OCI-LY1 (cell line): ENCODE measurements around the gene HIVEP2.
A peak's percentile ranks its signal among the peaks of the same experiment; 100 is the strongest.

ENCODE experiments used
- H2AFZ ChIP-seq: fragments of 200-600 bp; sonication (generic), shearing (Covaris generic); 2 replicates; pipeline ENCODE4 v1.6.0; 2014; ENCODE audit warnings: antibody characterized with exemption, mild to moderate bottlenecking, low read length
- H3F3A ChIP-seq: fragments of 200-600 bp; sonication (generic), shearing (Covaris generic); 2 replicates; pipeline ENCODE4 v1.6.0; 2014; ENCODE audit warnings: mild to moderate bottlenecking, antibody characterized with exemption, low read length, moderate library complexity; ENCODE audit not compliant: insufficient read depth
- H3K27ac ChIP-seq: fragments of 200-600 bp; sonication (generic); 2 replicates; pipeline ENCODE4 v1.5.1; 2014; ENCODE audit warnings: low read length, mixed run types, mild to moderate bottlenecking, low read depth; ENCODE audit not compliant: poor library complexity, severe bottlenecking
- H3K27me3 ChIP-seq: fragments of 200-600 bp; sonication (generic); 2 replicates; pipeline ENCODE4 v1.6.0; 2014; ENCODE audit warnings: antibody characterized with exemption, mild to moderate bottlenecking, low read length, moderate library complexity; ENCODE audit not compliant: insufficient read depth
- H3K36me3 ChIP-seq: fragments of 200-600 bp; sonication (generic); 2 replicates; pipeline ENCODE4 v1.6.1; 2014; ENCODE audit warnings: mild to moderate bottlenecking, antibody characterized with exemption, low read length, moderate library complexity, mixed read lengths; ENCODE audit not compliant: insufficient read depth
- H3K4me1 ChIP-seq: fragments of 200-600 bp; sonication (generic); 2 replicates; pipeline ENCODE4 v1.5.1; 2014; ENCODE audit warnings: mild to moderate bottlenecking, low read length, moderate library complexity; ENCODE audit not compliant: insufficient read depth, severe bottlenecking
- H3K4me2 ChIP-seq: fragments of 200-600 bp; sonication (generic), shearing (Covaris generic); 2 replicates; pipeline ENCODE4 v1.6.1; 2014; ENCODE audit warnings: low read length
- H3K4me3 ChIP-seq: fragments of 200-600 bp; sonication (generic); 2 replicates; pipeline ENCODE4 v1.5.1; 2014; ENCODE audit warnings: low read length, low read depth, mild to moderate bottlenecking, mixed read lengths; ENCODE audit not compliant: poor library complexity, severe bottlenecking
- H3K79me2 ChIP-seq: fragments of 200-600 bp; shearing (Covaris generic); 2 replicates; pipeline ENCODE4 v1.6.1; 2016; ENCODE audit warnings: mixed run types, low read length, mixed read lengths; ENCODE audit not compliant: insufficient read depth
- H3K9ac ChIP-seq: fragments of 200-600 bp; sonication (generic), shearing (Covaris generic); 2 replicates; pipeline ENCODE4 v1.6.1; 2014; ENCODE audit warnings: mild to moderate bottlenecking, low read length, mixed read lengths
- H3K9me2 ChIP-seq: fragments of 200-600 bp; sonication (generic), shearing (Covaris generic); 2 replicates; pipeline ENCODE4 v1.6.1; 2014; ENCODE audit warnings: low read depth, mild to moderate bottlenecking, low read length, mixed read lengths
- H3K9me3 ChIP-seq: fragments of 200-600 bp; shearing (Covaris generic); 2 replicates; pipeline ENCODE4 v1.6.1; 2014; ENCODE audit warnings: low read length, mixed read lengths
- H4K20me1 ChIP-seq: fragments of 200-600 bp; sonication (generic), shearing (Covaris generic); 2 replicates; pipeline ENCODE4 v1.6.0; 2016; ENCODE audit warnings: mild to moderate bottlenecking, low read length; ENCODE audit not compliant: insufficient read depth
- EZH2 ChIP-seq: fragments of 200-600 bp; sonication (generic), shearing (Covaris generic); IDR thresholded peaks from 2 replicates; pipeline ENCODE4 v1.8.0; 2017; ENCODE audit warnings: borderline replicate concordance, mixed run types, mild to moderate bottlenecking, antibody characterized with exemption, low read length, moderate library complexity, mixed read lengths
- TF ChIP-seq, protein P1 (sequence below): fragments of 200-600 bp; sonication (generic), shearing (Covaris generic); IDR thresholded peaks from 2 replicates; pipeline ENCODE4 v1.5.1; 2017; ENCODE audit warnings: mild to moderate bottlenecking, antibody characterized with exemption, low read length, moderate library complexity, mixed read lengths

The HIVEP2 gene

DNA sequence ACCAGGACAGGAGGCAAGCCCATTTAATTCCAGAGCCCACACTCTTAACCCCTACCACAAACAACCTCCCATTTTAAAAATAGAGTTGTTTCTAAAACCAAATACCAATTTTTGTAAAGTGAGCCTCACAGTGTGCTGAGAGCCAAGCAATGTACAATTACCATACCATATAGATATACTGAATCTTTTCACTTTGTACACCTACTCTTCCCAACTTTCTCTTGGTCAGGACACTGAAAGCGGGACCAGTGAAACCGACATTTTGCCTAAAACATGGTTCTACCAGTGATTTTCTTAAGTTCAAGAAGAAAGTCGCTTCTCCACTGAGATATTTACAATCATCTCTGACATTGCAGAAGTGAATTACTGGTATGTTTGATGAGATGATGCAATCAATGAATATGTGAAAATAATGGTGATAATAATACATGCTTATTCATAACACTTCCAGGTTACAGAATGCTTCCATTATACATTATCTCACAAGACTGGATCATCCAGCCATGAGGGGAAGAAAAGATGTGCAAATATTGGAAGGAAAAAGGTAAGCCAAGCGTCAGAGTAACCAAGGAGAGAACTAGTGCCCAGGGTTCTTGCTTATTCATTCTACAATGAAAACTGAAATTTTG, 74.1 kb downstream of the HIVEP2 start:
- TF ChIP-seq, protein P1, sequence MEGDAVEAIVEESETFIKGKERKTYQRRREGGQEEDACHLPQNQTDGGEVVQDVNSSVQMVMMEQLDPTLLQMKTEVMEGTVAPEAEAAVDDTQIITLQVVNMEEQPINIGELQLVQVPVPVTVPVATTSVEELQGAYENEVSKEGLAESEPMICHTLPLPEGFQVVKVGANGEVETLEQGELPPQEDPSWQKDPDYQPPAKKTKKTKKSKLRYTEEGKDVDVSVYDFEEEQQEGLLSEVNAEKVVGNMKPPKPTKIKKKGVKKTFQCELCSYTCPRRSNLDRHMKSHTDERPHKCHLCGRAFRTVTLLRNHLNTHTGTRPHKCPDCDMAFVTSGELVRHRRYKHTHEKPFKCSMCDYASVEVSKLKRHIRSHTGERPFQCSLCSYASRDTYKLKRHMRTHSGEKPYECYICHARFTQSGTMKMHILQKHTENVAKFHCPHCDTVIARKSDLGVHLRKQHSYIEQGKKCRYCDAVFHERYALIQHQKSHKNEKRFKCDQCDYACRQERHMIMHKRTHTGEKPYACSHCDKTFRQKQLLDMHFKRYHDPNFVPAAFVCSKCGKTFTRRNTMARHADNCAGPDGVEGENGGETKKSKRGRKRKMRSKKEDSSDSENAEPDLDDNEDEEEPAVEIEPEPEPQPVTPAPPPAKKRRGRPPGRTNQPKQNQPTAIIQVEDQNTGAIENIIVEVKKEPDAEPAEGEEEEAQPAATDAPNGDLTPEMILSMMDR: no peak
- no peak for TF ChIP-seq EZH2
- Histone ChIP-seq H3F3A (no peaks in the 10 kb centered on the region), H3K4me2 (no peak overlapping the region), H3K9ac (no peak overlapping the region), H3K9me3 (no peaks in the 10 kb centered on the region), H3K36me3 (no peaks in the 10 kb centered on the region), H2AFZ (no peak overlapping the region), H4K20me1 (no peaks in the 10 kb centered on the region), H3K27me3 (no peaks in the 10 kb centered on the region), H3K27ac (no peak overlapping the region), H3K4me1 (peaks cover 65% of the 10 kb centered on the region), H3K4me3 (no peak overlapping the region), H3K79me2 (peaks cover 55% of the 10 kb centered on the region), H3K9me2 (no peaks in the 10 kb centered on the region)

DNA sequence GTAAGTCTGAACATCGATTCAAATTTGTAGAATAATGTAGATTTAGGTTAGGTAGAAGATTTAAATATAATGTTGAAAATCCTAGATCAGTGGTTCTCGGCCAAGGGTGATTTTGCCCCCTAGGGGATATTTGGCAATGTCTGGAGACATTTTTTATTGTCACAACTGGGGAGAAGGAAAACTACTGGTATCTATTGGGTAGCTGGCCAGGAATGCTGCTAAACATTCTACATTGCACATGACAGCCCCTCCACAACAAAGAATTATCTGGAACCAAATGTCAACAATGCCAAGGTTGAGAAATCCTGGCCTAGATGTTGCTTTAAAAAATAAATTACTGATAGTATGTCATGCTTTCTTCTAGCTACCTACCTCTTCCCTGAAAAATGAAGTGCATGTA, 76.1 kb downstream of the HIVEP2 start:
- Histone ChIP-seq H3K79me2 (peaks cover 54% of the 10 kb centered on the region), H3K4me3 (no peak overlapping the region), H2AFZ (no peak overlapping the region), H3K27ac (no peak overlapping the region), H3K9ac (no peak overlapping the region), H4K20me1 (no peaks in the 10 kb centered on the region), H3K9me3 (no peaks in the 10 kb centered on the region), H3K4me2 (no peak overlapping the region), H3F3A (no peaks in the 10 kb centered on the region), H3K27me3 (no peaks in the 10 kb centered on the region), H3K9me2 (no peaks in the 10 kb centered on the region), H3K36me3 (no peaks in the 10 kb centered on the region), H3K4me1 (peaks cover 63% of the 10 kb centered on the region)
- TF ChIP-seq, protein P1: peak; percentile 41; the same call in 1 of the 2 replicates
- TF ChIP-seq EZH2: no peak

DNA sequence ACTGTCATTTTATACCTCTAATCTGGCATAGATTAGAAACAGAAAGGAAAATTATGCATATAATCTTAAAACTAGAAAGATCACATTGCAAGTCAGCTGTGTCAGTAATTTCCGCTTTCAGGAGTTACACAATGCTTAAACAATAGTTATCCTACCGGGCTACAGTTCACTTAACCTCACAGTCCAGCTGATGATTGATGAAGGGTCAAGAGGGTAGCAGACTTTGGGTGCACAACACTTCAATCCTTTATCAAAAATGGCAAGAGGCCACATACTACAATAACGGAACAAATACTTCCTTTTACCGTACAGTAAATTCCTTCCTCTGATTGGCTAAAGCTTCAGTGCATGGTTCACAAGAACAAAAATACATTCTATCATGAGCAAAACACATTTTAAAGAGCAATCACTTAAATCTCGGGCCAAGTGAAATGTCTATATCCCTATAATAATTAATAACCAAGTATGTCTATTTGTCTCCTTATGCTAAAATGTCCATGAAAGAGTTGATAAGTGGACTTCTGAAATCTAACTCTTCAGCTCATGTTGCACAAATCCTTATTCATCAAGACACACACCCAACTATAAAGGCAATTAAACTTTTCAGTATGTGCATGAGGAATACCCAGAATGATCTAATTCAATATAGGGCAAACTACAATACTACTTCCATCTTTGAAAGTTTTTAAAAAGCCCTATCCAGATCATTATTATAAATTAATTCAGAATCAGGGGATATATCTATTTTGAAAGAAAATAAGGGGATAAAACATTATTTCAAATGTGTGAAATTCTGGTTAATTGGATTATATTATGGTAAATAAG, 76.8 kb downstream of the HIVEP2 start:
- Histone ChIP-seq H3K4me3 (peak overlapping the region; percentile 15), H4K20me1 (no peaks in the 10 kb centered on the region), H3K27ac (peak overlapping the region; percentile 8), H3F3A (no peaks in the 10 kb centered on the region; the same call in 1 of the 2 replicates), H3K9me3 (no peaks in the 10 kb centered on the region), H3K4me1 (peaks cover 63% of the 10 kb centered on the region), H3K27me3 (no peaks in the 10 kb centered on the region), H3K4me2 (peak overlapping the region; percentile 45), H3K9me2 (no peaks in the 10 kb centered on the region), H2AFZ (no peak overlapping the region), H3K9ac (no peak overlapping the region), H3K36me3 (no peaks in the 10 kb centered on the region), H3K79me2 (peaks cover 57% of the 10 kb centered on the region)
- TF ChIP-seq, protein P1: no peak
- no peak for TF ChIP-seq EZH2
